HG03439 (cell line): ENCODE data around the gene RASGRF2.

Experiments
- ATAC-seq: cut with Tn5 transposase; IDR thresholded peaks from one replicate; pipeline ENCODE4 v1.9.1; 2021; ENCODE audit warnings: mild to moderate bottlenecking, moderate library complexity; ENCODE audit not compliant: unreplicated experiment

The RASGRF2 gene, protein sequence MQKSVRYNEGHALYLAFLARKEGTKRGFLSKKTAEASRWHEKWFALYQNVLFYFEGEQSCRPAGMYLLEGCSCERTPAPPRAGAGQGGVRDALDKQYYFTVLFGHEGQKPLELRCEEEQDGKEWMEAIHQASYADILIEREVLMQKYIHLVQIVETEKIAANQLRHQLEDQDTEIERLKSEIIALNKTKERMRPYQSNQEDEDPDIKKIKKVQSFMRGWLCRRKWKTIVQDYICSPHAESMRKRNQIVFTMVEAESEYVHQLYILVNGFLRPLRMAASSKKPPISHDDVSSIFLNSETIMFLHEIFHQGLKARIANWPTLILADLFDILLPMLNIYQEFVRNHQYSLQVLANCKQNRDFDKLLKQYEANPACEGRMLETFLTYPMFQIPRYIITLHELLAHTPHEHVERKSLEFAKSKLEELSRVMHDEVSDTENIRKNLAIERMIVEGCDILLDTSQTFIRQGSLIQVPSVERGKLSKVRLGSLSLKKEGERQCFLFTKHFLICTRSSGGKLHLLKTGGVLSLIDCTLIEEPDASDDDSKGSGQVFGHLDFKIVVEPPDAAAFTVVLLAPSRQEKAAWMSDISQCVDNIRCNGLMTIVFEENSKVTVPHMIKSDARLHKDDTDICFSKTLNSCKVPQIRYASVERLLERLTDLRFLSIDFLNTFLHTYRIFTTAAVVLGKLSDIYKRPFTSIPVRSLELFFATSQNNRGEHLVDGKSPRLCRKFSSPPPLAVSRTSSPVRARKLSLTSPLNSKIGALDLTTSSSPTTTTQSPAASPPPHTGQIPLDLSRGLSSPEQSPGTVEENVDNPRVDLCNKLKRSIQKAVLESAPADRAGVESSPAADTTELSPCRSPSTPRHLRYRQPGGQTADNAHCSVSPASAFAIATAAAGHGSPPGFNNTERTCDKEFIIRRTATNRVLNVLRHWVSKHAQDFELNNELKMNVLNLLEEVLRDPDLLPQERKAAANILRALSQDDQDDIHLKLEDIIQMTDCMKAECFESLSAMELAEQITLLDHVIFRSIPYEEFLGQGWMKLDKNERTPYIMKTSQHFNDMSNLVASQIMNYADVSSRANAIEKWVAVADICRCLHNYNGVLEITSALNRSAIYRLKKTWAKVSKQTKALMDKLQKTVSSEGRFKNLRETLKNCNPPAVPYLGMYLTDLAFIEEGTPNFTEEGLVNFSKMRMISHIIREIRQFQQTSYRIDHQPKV (N-terminal part only)

DNA sequence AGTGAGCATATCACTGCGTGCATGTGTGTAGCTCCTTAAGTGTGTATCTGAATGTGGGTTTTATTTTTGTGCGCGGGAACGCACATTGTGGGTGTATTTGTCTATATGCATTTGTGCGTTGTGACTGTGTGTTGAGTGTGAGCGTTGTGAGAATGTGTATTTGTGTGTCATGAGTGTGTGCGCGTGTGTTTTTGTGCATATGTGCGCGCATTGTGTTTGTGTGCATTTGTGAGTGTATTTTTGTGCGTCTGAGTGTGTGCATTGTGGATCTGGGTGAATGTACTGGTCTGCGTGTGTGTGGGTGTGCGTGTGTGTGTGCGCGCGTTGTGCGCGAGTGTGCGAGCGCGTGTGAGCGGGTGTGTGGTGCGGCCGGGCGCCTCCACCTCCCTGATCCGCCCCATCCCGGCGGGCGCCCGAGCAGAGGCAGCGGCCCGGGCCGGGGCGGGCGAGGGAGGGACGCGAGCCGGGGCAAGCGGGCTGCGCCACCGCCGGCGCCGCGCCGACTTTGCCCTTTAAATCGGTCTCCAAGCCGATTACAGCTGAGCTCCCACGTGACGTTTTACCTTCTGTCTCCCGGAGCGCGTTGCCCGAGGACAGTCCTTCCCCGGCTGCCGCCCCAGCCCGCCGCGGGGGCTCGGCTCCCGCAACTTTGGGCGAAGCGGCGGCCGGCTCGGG, at the start of gene RASGRF2:
RASGRF2 (plus strand) TSS at position 596 of the 675 bp plus-strand sequence. CDS start 376 bp downstream, outside the sequence.
- no peak for ATAC-seq

DNA sequence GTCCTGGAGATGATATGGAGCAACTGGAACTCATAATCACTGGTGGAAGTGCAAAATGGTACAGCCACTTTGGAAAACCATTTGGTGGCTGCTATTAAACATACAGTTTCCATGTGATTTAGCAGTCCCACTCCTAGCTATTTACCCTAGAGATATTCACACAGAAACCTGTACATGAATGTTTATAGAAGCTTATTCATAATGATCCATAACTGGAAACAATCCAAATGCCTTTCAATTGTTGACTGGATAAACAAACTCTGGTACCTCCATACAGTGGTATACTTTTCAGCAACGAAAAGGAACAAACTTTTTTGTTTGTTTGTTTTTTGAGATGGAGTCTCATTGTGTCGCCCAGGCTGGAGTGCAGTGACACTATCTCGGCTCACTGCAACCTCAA, 47.7 kb upstream of the RASGRF2 start:
- no peak for ATAC-seq

DNA sequence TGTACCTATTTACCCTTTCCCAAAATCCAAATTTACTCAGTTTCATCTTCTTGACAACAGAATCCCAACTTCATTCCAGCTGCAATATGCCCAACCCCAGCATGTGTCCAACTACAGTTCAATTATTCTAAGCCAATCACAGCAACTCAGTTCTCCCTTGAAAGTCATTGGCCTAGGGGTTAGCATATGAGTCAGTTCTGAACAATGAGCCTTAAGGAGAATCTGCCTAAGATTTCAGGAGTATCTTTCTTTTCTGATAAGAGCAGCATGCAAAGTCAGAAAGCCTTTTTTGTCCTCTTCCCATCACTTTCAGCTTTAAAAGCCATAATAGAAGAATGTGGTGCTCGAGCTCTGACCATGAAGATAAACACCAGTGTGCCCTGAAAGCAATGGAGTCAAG, 44.4 kb upstream of the RASGRF2 start:
- no peak for ATAC-seq

DNA sequence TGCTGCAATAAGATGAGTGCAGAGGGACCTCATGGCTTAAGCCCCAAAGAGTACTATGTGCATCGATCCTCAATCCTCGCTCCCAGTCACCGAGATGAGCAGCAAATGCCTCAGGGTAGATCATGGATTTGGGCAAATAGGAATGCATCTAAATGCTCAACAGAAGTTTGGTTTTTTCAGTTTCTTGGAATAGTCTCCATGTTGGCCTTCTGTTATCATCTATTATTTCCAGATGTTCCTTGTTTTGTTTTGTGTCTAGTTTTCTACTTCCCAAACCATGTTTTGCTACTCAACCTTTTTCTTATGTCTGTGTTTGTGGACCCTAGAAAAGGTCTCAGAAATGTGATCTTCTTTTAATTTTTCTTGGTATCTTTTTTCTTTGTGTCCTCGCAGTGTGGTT, 43.5 kb upstream of the RASGRF2 start:
- no peak for ATAC-seq

DNA sequence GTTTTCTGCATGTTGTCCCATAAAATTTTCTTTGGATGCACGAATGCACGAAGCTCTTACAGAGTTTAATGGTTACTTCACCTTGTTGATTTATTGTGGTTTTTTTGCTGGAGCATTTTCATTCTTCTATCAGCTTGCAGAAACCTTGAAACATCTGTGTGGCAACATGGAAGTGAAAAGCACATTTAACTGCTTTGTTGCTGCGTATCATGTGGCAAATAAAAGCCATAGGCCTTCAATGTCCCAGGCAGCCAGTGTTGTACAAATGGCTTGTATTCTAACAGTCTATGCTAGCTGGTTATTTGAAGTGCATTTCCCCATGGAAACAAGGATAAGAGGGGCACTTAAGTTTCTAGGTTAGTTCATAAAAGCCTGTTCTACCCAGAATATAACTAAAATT, 42.5 kb upstream of the RASGRF2 start:
- ATAC-seq, result no peak

- ATAC-seq, result no peak
These were observed 40.4 kb upstream of the RASGRF2 start for GRCh38 chr5:80919678-80920196.

DNA sequence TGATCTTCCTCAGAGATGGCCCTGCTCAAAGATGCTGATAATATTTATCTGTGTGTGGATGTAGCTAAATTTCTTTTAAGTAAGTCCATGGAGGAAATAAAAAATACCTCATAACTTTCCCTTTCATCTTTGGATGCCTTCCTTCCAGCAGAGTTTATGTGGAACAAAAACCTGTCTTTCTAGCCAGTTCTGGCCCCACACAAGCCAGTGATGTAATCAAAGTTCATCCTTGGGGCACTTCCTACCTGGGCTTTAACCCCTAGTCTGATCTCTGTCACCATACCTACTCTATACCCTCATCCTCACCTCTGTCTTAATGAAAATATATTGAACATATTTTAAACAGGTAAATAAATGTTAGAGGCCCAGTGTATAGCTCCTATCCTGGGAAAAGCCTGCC, 39.8 kb upstream of the RASGRF2 start:
- ATAC-seq, result no peak

DNA sequence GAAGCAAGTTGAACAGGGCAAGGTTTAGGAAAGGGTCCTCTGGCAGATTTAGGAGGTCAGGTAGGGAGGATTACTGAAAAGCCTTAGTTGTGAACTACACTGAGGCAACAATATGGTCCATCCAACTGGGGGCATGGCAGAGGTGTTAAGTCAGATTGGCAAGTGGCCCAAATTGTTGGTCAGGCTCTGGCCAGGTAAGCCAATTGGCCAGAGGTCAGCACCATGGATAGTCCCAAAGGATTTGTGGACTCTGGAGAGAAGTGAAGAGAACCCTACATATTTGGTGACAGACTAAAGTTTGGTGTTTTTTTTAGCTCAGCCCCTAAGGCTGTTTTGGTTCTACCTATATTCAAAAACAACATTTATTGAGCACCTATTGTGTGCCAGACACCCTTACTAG, 39.1 kb upstream of the RASGRF2 start:
- no peak for ATAC-seq

DNA sequence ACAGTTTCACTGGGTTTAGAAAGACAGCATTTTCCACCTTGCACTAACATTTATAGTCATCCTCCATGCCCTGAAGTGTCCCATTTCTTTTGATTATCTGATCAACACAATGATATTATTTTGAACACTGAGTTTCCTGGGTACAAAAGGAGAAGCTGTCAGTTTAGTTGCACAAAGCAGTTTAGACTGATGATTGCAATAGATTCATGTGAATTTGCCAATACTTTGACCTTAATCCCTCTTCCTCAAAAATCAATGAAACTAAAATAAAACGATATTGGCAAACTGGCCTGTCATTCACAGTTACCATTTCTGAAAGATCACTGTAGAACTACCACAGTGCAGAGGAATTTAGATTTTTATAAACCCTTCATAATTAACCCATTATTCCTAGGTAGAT, 34.2 kb upstream of the RASGRF2 start:
- ATAC-seq, result no peak

DNA sequence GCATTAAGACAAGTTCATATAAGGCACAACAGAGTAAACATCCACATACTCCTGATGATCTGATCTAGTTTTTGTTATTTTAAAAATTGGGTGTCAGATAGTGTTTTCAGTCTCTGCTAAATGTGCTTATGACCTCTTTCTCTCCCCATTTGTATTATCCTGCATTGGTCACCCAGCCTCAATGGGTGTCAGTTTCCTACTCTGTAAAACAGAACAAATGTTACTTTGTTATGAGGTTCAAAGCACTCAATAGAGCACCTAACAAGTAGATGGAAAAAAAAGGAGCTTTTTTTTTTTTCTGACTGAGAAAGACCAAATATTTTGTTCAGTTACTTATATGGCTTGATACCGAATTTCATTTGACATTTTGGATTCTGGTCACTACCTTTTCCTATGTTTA, 33.6 kb upstream of the RASGRF2 start:
- ATAC-seq, result no peak

- ATAC-seq, result no peak
These were observed 33.0 kb upstream of the RASGRF2 start for GRCh38 chr5:80926979-80927656.

GRCh38 chr5:80928073-80928472, 32.1 kb upstream of the RASGRF2 start:
- ATAC-seq, result no peak

GRCh38 chr5:80930940-80931339, 29.2 kb upstream of the RASGRF2 start:
- ATAC-seq, result no peak

- no peak for ATAC-seq
These were observed 28.8 kb upstream of the RASGRF2 start for GRCh38 chr5:80931411-80931810.

- no peak for ATAC-seq
These were observed 27.1 kb upstream of the RASGRF2 start for GRCh38 chr5:80933036-80933435.

- no peak for ATAC-seq
These were observed 25.4 kb upstream of the RASGRF2 start for GRCh38 chr5:80934751-80935150.

DNA sequence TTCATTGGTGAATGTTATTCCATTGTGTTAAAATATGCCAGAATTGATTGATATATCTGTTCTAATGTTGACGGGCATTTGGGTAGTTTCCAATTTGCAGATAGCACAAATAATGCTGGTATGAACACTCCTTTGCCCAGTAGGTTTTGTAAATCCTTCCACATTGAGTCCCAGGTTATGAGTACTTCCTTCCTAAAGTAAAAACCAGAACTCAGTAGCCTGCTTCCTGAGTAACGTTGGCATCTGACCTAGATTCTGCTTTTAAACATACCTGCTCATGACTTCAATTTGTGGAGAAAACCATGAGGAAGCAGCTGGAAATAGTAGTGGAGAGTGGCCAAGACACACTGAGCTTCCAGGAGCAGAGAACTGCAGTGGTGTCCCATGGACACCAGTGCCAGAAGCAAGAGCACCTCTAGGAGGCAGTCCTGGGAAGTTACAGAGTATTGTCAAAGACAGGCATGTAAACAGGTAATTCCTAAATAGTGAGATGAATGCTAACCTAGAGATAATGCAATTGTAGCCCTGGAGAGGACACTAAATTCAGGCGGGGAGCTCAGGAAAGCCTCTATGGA, 24.3 kb upstream of the RASGRF2 start:
- no peak for ATAC-seq

- ATAC-seq, result no peak
These were observed 23.3 kb upstream of the RASGRF2 start for GRCh38 chr5:80936881-80937280.

- no peak for ATAC-seq
These were observed 22.4 kb upstream of the RASGRF2 start for GRCh38 chr5:80937584-80938356.
